Measurements from ENCODE around the gene TSHZ2. TPM values are rescaled to one million over a fixed set of nuclear protein-coding genes. Genes with fewer than 3 reads are reported as not detected.

TSHZ2 gene
- total RNA-seq, 6 experiments from 2014 or later: 14.2 to 28.1 (median 21.0) TPM

- Histone ChIP-seq H3K9me3 (no peaks in the 10 kb centered on the region), H3K4me1 (peaks cover 0 to 6% (median 0%) of the 10 kb centered on the region in 4 donors), H3K27me3 (no peaks in the 10 kb centered on the region), H3K36me3 (no peaks in the 10 kb centered on the region), H3K27ac (no peak overlapping the region), H3K4me3 (no peak overlapping the region)
- WGBS (ENCODE audit: insufficient coverage, low coverage, low lambda C conversion rate, missing lambda C conversion rate): 67% methylated on average over 1 of the region's 1 CpG
- ATAC-seq (no peak), DNase-seq (no peak)
- TF ChIP-seq CTCF (IDR thresholded peaks at IDR 0.05) (no peak), POLR2A (IDR thresholded peaks at IDR 0.05) (no peak)
- intact Hi-C loops (cut with DNase I): no loop called here
Measured at GRCh38 chr20:53159160-53159559, 187.0 kb downstream of the TSHZ2 start.

GRCh38 chr20:53161073-53161472, 188.9 kb downstream of the TSHZ2 start:
- no peak for TF ChIP-seq POLR2A (IDR thresholded peaks at IDR 0.05)
- TF ChIP-seq CTCF (IDR thresholded peaks at IDR 0.05): no peak
- Histone ChIP-seq H3K9me3 (no peaks in the 10 kb centered on the region), H3K27ac (no peak overlapping the region), H3K36me3 (no peaks in the 10 kb centered on the region), H3K27me3 (no peaks in the 10 kb centered on the region), H3K4me1 (peaks cover 0 to 11% (median 2%) of the 10 kb centered on the region in 4 donors), H3K4me3 (no peak overlapping the region)
- WGBS (ENCODE audit: insufficient coverage, low coverage, low lambda C conversion rate, missing lambda C conversion rate): 94% methylated on average over 3 of the region's 3 CpGs
- no peak for ATAC-seq
- DNase-seq: no peak
- intact Hi-C loops (cut with DNase I): no loop called here

- TF ChIP-seq POLR2A (IDR thresholded peaks at IDR 0.05) (no peak), CTCF (IDR thresholded peaks at IDR 0.05) (no peak)
- intact Hi-C loops (cut with DNase I): no loop called here
- WGBS (ENCODE audit: insufficient coverage, low coverage, low lambda C conversion rate, missing lambda C conversion rate): 82% methylated on average over 3 of the region's 4 CpGs
- H3K4me1 ChIP-seq: peaks cover 0 to 11% (median 2%) of the 10 kb centered on the region in 4 donors
- no peaks in the 10 kb centered on the region for H3K27me3 ChIP-seq
- H3K4me3 ChIP-seq: no peak overlapping the region
- no peak for DNase-seq
- no peak for ATAC-seq
- no peaks in the 10 kb centered on the region for H3K9me3 ChIP-seq
- H3K27ac ChIP-seq: no peak overlapping the region
- H3K36me3 ChIP-seq: no peaks in the 10 kb centered on the region
Measured at GRCh38 chr20:53161473-53161872, 189.3 kb downstream of the TSHZ2 start.

- no peaks in the 10 kb centered on the region for H3K36me3 ChIP-seq
- no peak overlapping the region for H3K4me3 ChIP-seq
- H3K4me1 ChIP-seq: peaks cover 0 to 11% (median 2%) of the 10 kb centered on the region in 4 donors
- no peaks in the 10 kb centered on the region for H3K27me3 ChIP-seq
- DNase-seq: peak in 1 of 3 donors; percentile 56
- peak overlapping the region; percentile 35 to 70 (median 46) for H3K27ac ChIP-seq
- TF ChIP-seq POLR2A (IDR thresholded peaks at IDR 0.05): peak; percentile 43
- TF ChIP-seq CTCF (IDR thresholded peaks at IDR 0.05): peak in 3 of 4 donors; percentile 7 to 14 (median 9)
- no peaks in the 10 kb centered on the region for H3K9me3 ChIP-seq
- 44% methylated on average over 13 of the region's 13 CpGs for WGBS (ENCODE audit: insufficient coverage, low coverage, low lambda C conversion rate, missing lambda C conversion rate)
- intact Hi-C loops (cut with DNase I): no loop called here
- ATAC-seq: peak; percentile 57 to 75 (median 68)
Measured at GRCh38 chr20:53162251-53162835, 190.2 kb downstream of the TSHZ2 start.
